Psoas muscle (tissue), 8 donors: Measurements from ENCODE around the gene STRIP2. TPM values are rescaled to one million over a fixed set of nuclear protein-coding genes. Genes with fewer than 3 reads are reported as not detected.

Experiments used
- ATAC-seq, 4 donors: fragments of 200-7000 bp; cut with Tn5 transposase; one replicate each; pipeline ENCODE4 v1.9.1; 2020; ENCODE audit warnings: moderate library complexity in 3 of 4, mild to moderate bottlenecking in 2 of 4
- DNase-seq, 2 donors: peaks; one replicate each; pipeline ENCODE4 v3.0.0-alpha.2; 2020
- H3K27ac ChIP-seq: fragments of 200-600 bp; one replicate; pipeline ENCODE4 v1.8.0; 2022
- H3K27me3 ChIP-seq, 3 donors: fragments of 200-600 bp in 1 of 3; one replicate each; pipeline versions ENCODE4 v1.6.1 to v1.8.0; 2013 to 2022; ENCODE audit warnings: low read length in 2 of 3, mild to moderate bottlenecking in 2 of 3, moderate library complexity in 1 of 3; ENCODE audit not compliant: insufficient read depth in 3 of 3
- H3K36me3 ChIP-seq, 2 donors: fragments of 200-600 bp in 1 of 2; one replicate each; pipeline versions ENCODE4 v1.6.1 to v1.8.0; 2013 to 2022; ENCODE audit warnings: low read depth in 1 of 2, mild to moderate bottlenecking in 1 of 2, moderate library complexity in 1 of 2; ENCODE audit not compliant: insufficient read depth in 1 of 2
- H3K4me1 ChIP-seq: fragments of 200-600 bp; one replicate; pipeline ENCODE4 v1.8.0; 2022
- H3K4me3 ChIP-seq: fragments of 200-600 bp; one replicate; pipeline ENCODE4 v1.8.0; 2022; ENCODE audit warnings: mild to moderate bottlenecking
- H3K9me3 ChIP-seq: fragments of 200-600 bp; one replicate; pipeline ENCODE4 v1.8.0; 2022
- CTCF ChIP-seq: fragments of 200-600 bp; IDR thresholded peaks from one replicate; pipeline ENCODE4 v1.8.0; 2022; ENCODE audit warnings: antibody characterized with exemption
- whole genome bisulfite sequencing, 3 donors: extraction: QIAGEN DNeasy Blood & Tissue Kit; methylation state at CpG; one replicate each; pipeline versions ENCODE4 v1.1.6 to v1.1.7; 2013; 5-methylcytosine and 5-hydroxymethylcytosine counted together
- intact Hi-C, 2 donors: fragments of 100-400 bp; cut with DNase I; formaldehyde crosslinking; loops; one replicate each; pipeline versions ENCODE4 v1.11.0 to v1.14.2; 2022
- polyA plus RNA-seq, 3 donors: library from polyadenylated mRNA; stranded (reverse); fragments of 200-250 nt; gene quantifications; one replicate each; pipeline ENCODE4 v1.2.3, GENCODE V29; 2013
- total RNA-seq, 4 donors: library from RNA; stranded (reverse); fragmentation: NEBNext Ultra II Directional in 2 of 4; extraction: Animal tissue kit (Norgen Biotek cat#: 25700) in 2 of 4; gene quantifications; one replicate each; pipeline versions ENCODE4 v1.2.1 to v1.2.4, GENCODE V29; 2021 to 2023
- donor health status: healthy with polysubstance abuse.
- donor health status: DM: no; HTN: no; CAD: no; lungs with moderate emphysema.
- donor health status: Bipolar disorder and iron deficiency.
- donor health status: healthy.
- donor health status: DM: yes; HTN: yes; CAD: no.
- donor health status: DM: no; HTN: no; CAD: no.
- donor health status: DM: no; HTN: no; CAD: no.
- donor health status: DM: yes; HTN: yes; CAD: no.

STRIP2 gene
- total and polyA plus RNA-seq, 7 donors, result 14.5 to 94.4 (median 46.6) TPM

GRCh38 chr7:129435414-129435829 lies 1.2 kb downstream of the STRIP2 start:
- no peaks in the 10 kb centered on the region for H3K9me3 ChIP-seq
- peaks cover 3 to 7% of the 10 kb centered on the region in 2 donors for H3K36me3 ChIP-seq
- H3K4me1 ChIP-seq, result peaks cover 15% of the 10 kb centered on the region
- 73 to 97% (median 86%) methylated on average over 2 of the region's 2 CpGs for WGBS, 3 donors
- intact Hi-C loops, result no loop called here
- H3K27me3 ChIP-seq, result no peaks in the 10 kb centered on the region
- TF ChIP-seq CTCF, result no peak
- no peak for DNase-seq
- ATAC-seq, result no peak
- peak overlapping the region; percentile 95 for H3K4me3 ChIP-seq
- peak overlapping the region; percentile 91 for H3K27ac ChIP-seq

- ATAC-seq (no peak), DNase-seq (no peak)
- 56 to 65% (median 56%) methylated on average over 5 of the region's 5 CpGs for WGBS, 3 donors
- no peaks in the 10 kb centered on the region for H3K27me3 ChIP-seq
- peaks cover 3 to 12% of the 10 kb centered on the region in 2 donors for H3K36me3 ChIP-seq
- intact Hi-C loops, result no loop called here
- H3K9me3 ChIP-seq, result no peaks in the 10 kb centered on the region
- H3K4me3 ChIP-seq, result peak overlapping the region; percentile 95
- H3K4me1 ChIP-seq, result peaks cover 15% of the 10 kb centered on the region
- TF ChIP-seq CTCF, result no peak
- peak overlapping the region; percentile 91 for H3K27ac ChIP-seq
Measured at GRCh38 chr7:129436335-129436923, 2.2 kb downstream of the STRIP2 start.

- intact Hi-C loops, result no loop called here
- Histone ChIP-seq H3K27ac (peak overlapping the region; percentile 91), H3K36me3 (peaks cover 3 to 12% of the 10 kb centered on the region in 2 donors), H3K4me1 (peaks cover 15% of the 10 kb centered on the region), H3K9me3 (no peaks in the 10 kb centered on the region), H3K4me3 (peak overlapping the region; percentile 95), H3K27me3 (no peaks in the 10 kb centered on the region)
- WGBS, 3 donors, result 96 to 98% (median 96%) methylated on average over 5 of the region's 5 CpGs
- no peak for TF ChIP-seq CTCF
- ATAC-seq (no peak), DNase-seq (no peak)
Measured at GRCh38 chr7:129437190-129437589, 3.0 kb downstream of the STRIP2 start.

- H3K27ac ChIP-seq, result peak overlapping the region; percentile 91
- intact Hi-C loops, result loop anchor here in 1 of 2 donors (2.0 kb wide), 1 partner anchor 16 kb away; no protein-coding TSS in a partner anchor
- H3K4me3 ChIP-seq, result no peak overlapping the region
- H3K4me1 ChIP-seq, result peaks cover 23% of the 10 kb centered on the region
- TF ChIP-seq CTCF, result no peak
- WGBS, 3 donors, result 67 to 86% (median 75%) methylated on average over 6 of the region's 6 CpGs
- no peaks in the 10 kb centered on the region for H3K9me3 ChIP-seq
- no peak for DNase-seq
- peaks cover 3 to 12% of the 10 kb centered on the region in 2 donors for H3K36me3 ChIP-seq
- no peaks in the 10 kb centered on the region for H3K27me3 ChIP-seq
- ATAC-seq, result no peak
Measured at GRCh38 chr7:129438281-129438838, 4.1 kb downstream of the STRIP2 start.
